ENCODE data around the gene RHOB. TPM values are rescaled to one million over a fixed set of nuclear protein-coding genes. Genes with fewer than 3 reads are reported as not detected.

RHOB gene
- total RNA-seq, 1 donor from 2014 or later: 160 TPM

- no peaks in the 10 kb centered on the region for H3K9me3 Mint-ChIP-seq (ENCODE audit: unreplicated experiment)
- no peak for DNase-seq (ENCODE audit: extremely low spot score, unreplicated experiment)
- no peaks in the 10 kb centered on the region for H3K36me3 Mint-ChIP-seq (ENCODE audit: unreplicated experiment)
- no peak for TF ChIP-seq CTCF (IDR thresholded peaks at IDR 0.05)
- peaks cover 4% of the 10 kb centered on the region for H3K4me1 Mint-ChIP-seq (ENCODE audit: unreplicated experiment)
- H3K27ac Mint-ChIP-seq (ENCODE audit: unreplicated experiment): no peak overlapping the region
- peaks cover 1% of the 10 kb centered on the region for H3K27me3 Mint-ChIP-seq (ENCODE audit: unreplicated experiment)
- H3K4me3 Mint-ChIP-seq (ENCODE audit: unreplicated experiment): no peak overlapping the region
Observed at GRCh38 chr2:20468549-20469500, 22.0 kb downstream of the RHOB start.

- TF ChIP-seq CTCF (IDR thresholded peaks at IDR 0.05): no peak
- Mint-ChIP-seq H3K9me3 (ENCODE audit: unreplicated experiment) (no peaks in the 10 kb centered on the region), H3K4me1 (ENCODE audit: unreplicated experiment) (peaks cover 12% of the 10 kb centered on the region), H3K27ac (ENCODE audit: unreplicated experiment) (no peak overlapping the region), H3K27me3 (ENCODE audit: unreplicated experiment) (no peaks in the 10 kb centered on the region), H3K4me3 (ENCODE audit: unreplicated experiment) (no peak overlapping the region), H3K36me3 (ENCODE audit: unreplicated experiment) (no peaks in the 10 kb centered on the region)
- no peak for DNase-seq (ENCODE audit: extremely low spot score, unreplicated experiment)
Observed at GRCh38 chr2:20469595-20469994, 22.7 kb downstream of the RHOB start.

GRCh38 chr2:20470211-20470610, 23.3 kb downstream of the RHOB start:
- Mint-ChIP-seq H3K4me3 (ENCODE audit: unreplicated experiment) (no peak overlapping the region), H3K27ac (ENCODE audit: unreplicated experiment) (no peak overlapping the region)

GRCh38 chr2:20471148-20471547, 24.3 kb downstream of the RHOB start:
- Mint-ChIP-seq H3K27me3 (ENCODE audit: unreplicated experiment) (no peaks in the 10 kb centered on the region), H3K4me1 (ENCODE audit: unreplicated experiment) (peaks cover 15% of the 10 kb centered on the region), H3K4me3 (ENCODE audit: unreplicated experiment) (no peak overlapping the region), H3K27ac (ENCODE audit: unreplicated experiment) (no peak overlapping the region), H3K9me3 (ENCODE audit: unreplicated experiment) (no peaks in the 10 kb centered on the region), H3K36me3 (ENCODE audit: unreplicated experiment) (no peaks in the 10 kb centered on the region)
- no peak for TF ChIP-seq CTCF (IDR thresholded peaks at IDR 0.05)
- DNase-seq (ENCODE audit: extremely low spot score, unreplicated experiment): no peak

More at GRCh38 chr2:20470211-20470610, 23.3 kb downstream of the RHOB start:
- TF ChIP-seq CTCF (IDR thresholded peaks at IDR 0.05): no peak
- Mint-ChIP-seq H3K4me1 (ENCODE audit: unreplicated experiment) (peaks cover 16% of the 10 kb centered on the region), H3K9me3 (ENCODE audit: unreplicated experiment) (no peaks in the 10 kb centered on the region), H3K27me3 (ENCODE audit: unreplicated experiment) (no peaks in the 10 kb centered on the region), H3K36me3 (ENCODE audit: unreplicated experiment) (no peaks in the 10 kb centered on the region)
- no peak for DNase-seq (ENCODE audit: extremely low spot score, unreplicated experiment)

- Mint-ChIP-seq H3K27ac (ENCODE audit: unreplicated experiment) (no peak overlapping the region), H3K9me3 (ENCODE audit: unreplicated experiment) (no peaks in the 10 kb centered on the region), H3K27me3 (ENCODE audit: unreplicated experiment) (no peaks in the 10 kb centered on the region), H3K4me1 (ENCODE audit: unreplicated experiment) (peaks cover 14% of the 10 kb centered on the region), H3K36me3 (ENCODE audit: unreplicated experiment) (no peaks in the 10 kb centered on the region), H3K4me3 (ENCODE audit: unreplicated experiment) (no peak overlapping the region)
- DNase-seq (ENCODE audit: extremely low spot score, unreplicated experiment): no peak
- no peak for TF ChIP-seq CTCF (IDR thresholded peaks at IDR 0.05)
Observed at GRCh38 chr2:20471902-20472559, 25.2 kb downstream of the RHOB start.
